HUES6 (cell line): ENCODE results near the gene RAE1.

Experiments
- H3K27ac ChIP-seq: 2 replicates; pipeline ENCODE4 v1.7.0; 2013; ENCODE audit warnings: low read depth, mild to moderate bottlenecking, low read length, inconsistent platforms
- H3K27me3 ChIP-seq: 2 replicates; pipeline ENCODE4 v1.6.1; 2013; ENCODE audit warnings: low read length; ENCODE audit not compliant: control insufficient read depth, insufficient read depth
- H3K36me3 ChIP-seq: 2 replicates; pipeline ENCODE4 v1.6.1; 2013; ENCODE audit warnings: low read length; ENCODE audit not compliant: control insufficient read depth, insufficient read depth
- H3K4me1 ChIP-seq: 2 replicates; pipeline ENCODE4 v1.6.1; 2013; ENCODE audit warnings: low read length; ENCODE audit not compliant: control insufficient read depth, insufficient read depth
- H3K4me3 ChIP-seq: 2 replicates; pipeline ENCODE4 v1.5.1; 2013; ENCODE audit warnings: low read depth, low read length
- H3K9ac ChIP-seq: one replicate; pipeline ENCODE4 v1.6.1; 2013; ENCODE audit warnings: mild to moderate bottlenecking, low read length
- H3K9me3 ChIP-seq: 2 replicates; pipeline ENCODE4 v1.6.1; 2013; ENCODE audit warnings: low read depth, low read length; ENCODE audit not compliant: control insufficient read depth, insufficient read depth

Gene RAE1

DNA sequence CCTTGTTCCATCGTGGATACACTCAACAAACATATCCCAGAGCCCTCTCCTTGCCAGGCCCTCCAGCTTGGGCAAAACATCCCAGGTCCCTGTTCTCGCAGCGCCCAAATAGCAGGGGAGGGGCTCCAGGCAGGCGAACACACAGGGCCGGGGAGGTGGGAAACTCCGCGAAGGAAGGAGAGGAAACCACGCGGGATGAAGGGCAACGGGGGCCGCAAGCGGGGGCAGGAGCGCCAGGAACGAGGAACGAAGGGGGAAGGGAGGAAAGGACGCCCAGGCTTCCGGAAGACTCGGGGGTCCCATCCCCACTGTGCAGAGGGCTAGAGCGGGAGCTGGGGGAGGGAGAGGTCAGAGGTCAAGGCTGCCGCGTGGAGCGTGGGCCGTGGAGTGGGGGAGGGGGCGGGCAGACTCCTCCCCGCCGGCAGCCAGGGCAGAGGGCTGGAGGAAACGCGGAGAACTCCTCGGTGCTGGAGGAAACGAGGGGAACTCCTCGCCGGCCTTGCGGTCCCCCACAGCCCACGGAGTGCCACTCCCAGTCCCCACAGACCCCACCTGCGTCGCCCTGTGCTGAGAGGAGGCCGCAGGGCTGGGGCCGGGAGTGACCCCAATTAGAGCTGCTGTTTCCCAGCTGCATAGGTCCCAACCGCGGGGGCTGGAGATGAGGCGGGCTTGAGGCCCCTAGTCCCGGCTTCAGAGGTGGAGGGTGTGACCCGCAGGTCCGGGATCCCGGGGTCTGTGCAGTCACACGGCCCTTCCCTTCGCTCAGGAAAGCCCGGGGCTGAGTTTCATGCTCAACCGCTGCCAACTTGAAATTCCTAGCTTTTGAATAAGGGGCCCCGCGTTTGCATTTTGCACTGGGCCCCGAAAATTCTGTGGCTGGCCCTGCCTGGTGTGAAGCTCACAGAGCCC is 38.9 kb downstream of the RAE1 start:
- Histone ChIP-seq H3K4me1 (peaks cover 39% of the 10 kb centered on the region), H3K4me3 (peak overlapping the region; percentile 65), H3K9me3 (no peaks in the 10 kb centered on the region), H3K27me3 (no peaks in the 10 kb centered on the region), H3K36me3 (peaks cover 24% of the 10 kb centered on the region), H3K9ac (peak overlapping the region; percentile 80), H3K27ac (peak overlapping the region; percentile 42; the same call in 1 of the 2 replicates)

DNA sequence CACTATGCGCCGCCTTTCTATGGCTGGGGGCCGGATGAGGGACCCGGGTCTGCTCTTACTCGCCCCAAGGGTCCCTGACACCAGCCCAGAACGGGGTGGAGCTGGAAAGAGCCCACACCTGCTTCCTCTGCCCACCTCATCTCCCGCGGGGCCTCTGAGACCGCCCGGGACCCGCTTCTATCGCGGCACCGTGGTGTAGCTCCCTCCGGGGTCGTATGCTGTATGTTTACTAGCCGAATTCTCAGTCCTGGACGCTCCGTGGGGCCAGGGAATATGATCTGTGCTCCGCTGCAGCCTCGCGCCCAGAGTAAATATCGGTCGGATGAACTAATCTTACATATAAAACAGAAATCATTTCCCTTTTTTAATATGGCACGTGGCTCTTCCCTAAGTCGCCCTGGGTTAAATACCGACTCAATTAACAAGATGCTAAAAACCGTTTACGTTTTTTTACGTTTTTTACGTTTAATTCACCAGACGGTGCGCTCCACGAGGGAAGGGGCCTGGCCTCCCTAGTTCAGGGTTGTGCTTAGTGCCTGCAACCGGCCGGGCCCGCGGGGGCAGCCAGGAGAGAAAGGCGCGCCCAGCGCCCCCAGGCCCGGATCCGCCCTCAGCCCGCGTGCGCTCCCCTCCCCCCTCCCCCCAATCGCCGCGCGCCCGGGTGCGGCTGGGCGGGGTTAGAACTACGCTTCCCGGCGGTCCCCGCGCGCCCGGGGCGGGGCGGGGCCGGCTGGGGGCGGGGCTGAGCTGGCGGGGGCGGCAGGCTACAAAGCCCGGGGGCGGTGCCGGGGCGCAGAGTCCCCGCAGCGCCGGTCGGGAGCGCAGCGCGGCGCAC is 39.8 kb downstream of the RAE1 start, which contains the start of gene RBM38:
TSS of gene RBM38 (plus strand) at position 793 of the 835 bp plus-strand sequence. CDS start 186 bp downstream, outside the sequence.
- Histone ChIP-seq H3K4me3 (peak within 1 kb of the TSS; percentile 88), H3K4me1 (peaks cover 48% of the 10 kb centered on the region), H3K36me3 (peaks cover 26% of the 10 kb centered on the region), H3K27me3 (no peaks in the 10 kb centered on the region), H3K9ac (peak within 1 kb of the TSS; percentile 83), H3K9me3 (no peaks in the 10 kb centered on the region), H3K27ac (peak within 1 kb of the TSS; percentile 62; the same call in 1 of the 2 replicates)

- Histone ChIP-seq H3K9ac (peak overlapping the region; percentile 83), H3K4me3 (peak overlapping the region; percentile 88), H3K27me3 (no peaks in the 10 kb centered on the region), H3K9me3 (no peaks in the 10 kb centered on the region), H3K36me3 (peaks cover 34% of the 10 kb centered on the region), H3K4me1 (peaks cover 49% of the 10 kb centered on the region), H3K27ac (no peak overlapping the region)
These were observed 40.6 kb downstream of the RAE1 start for GRCh38 chr20:57391439-57392301.

DNA sequence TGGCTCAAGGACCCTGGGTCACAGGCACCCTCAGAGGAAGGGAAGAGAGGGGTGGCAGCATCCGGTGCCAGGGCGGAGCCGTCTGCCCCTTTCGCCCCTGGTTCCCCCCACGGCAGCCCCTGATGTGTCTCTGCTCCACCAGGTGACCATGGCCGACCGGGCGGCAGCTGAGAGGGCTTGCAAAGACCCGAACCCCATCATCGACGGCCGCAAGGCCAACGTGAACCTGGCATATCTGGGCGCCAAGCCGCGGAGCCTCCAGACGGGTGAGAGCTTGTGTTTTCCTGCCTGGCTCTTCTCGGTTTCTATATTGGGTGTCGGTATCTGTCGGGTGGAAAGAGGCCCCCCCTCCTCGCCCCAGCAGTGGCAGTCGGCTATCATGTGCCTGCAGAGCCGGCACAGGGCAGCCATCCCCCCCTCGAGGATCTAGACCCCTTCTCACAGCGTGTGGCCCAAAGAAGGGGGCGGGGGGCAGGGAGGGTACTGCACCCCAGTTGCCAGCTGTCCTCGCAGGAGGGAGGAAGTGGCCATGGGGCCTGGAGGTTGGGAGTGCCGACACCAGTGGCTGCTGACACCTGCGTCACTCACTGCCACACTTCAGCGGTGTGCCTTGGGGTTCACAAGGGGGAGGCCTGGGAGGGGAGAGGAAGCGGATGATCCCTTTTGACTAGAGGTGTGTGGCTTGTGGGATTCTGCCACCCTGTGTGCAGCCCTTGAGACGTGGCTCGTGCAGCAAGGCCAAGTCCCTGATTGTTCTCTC is 41.6 kb downstream of the RAE1 start:
- Histone ChIP-seq H3K27me3 (no peaks in the 10 kb centered on the region), H3K36me3 (peaks cover 45% of the 10 kb centered on the region), H3K4me1 (peaks cover 53% of the 10 kb centered on the region), H3K27ac (no peak overlapping the region), H3K9me3 (no peaks in the 10 kb centered on the region), H3K9ac (peak overlapping the region; percentile 69), H3K4me3 (peak overlapping the region; percentile 88)

DNA sequence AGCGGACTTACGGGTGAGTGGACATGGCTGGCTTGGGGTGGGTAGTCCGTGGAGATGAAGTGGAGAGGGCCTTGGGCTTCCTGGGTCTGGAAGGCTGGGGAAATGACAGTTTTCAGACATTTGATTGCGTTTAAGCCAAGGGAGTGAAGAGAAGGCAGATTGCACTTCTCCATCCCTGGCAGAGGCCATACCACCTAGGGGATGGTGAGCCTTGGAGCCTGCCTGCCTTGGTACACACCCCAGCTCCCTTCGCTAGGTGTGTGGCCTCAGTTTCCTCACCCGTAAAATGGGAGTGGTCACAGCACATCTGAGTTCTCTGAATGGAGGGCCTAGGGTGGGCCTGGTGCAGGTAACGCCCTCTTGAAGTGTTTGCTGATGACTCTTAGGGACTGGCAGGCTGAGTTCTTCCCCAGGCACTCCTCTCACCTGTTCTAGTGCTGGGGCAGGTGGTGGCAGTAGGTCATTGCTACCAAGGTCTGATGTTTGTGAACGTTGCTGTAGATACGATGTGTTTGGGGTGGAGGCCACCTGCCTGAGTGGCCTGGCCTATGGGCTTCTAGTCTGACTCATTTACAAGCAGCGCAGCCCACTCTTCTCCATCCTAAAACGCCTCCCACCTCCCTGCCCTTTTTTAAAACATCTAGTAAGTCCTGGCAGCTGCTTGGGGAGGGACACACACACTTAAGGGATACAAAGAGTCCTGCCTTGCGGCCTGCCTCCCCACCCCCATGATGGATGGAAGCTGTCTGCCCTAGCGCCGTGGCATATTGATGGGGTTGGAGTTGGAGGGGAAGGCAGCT is 42.5 kb downstream of the RAE1 start:
- no peaks in the 10 kb centered on the region for H3K27me3 ChIP-seq
- peaks cover 51% of the 10 kb centered on the region for H3K36me3 ChIP-seq
- H3K4me1 ChIP-seq, result peaks cover 53% of the 10 kb centered on the region
- H3K4me3 ChIP-seq, result no peak overlapping the region
- H3K9me3 ChIP-seq, result no peaks in the 10 kb centered on the region
- H3K9ac ChIP-seq, result no peak overlapping the region
- no peak overlapping the region for H3K27ac ChIP-seq

GRCh38 chr20:57394121-57395082 is 43.3 kb downstream of the RAE1 start:
- Histone ChIP-seq H3K36me3 (peaks cover 57% of the 10 kb centered on the region), H3K9ac (no peak overlapping the region), H3K4me1 (peaks cover 52% of the 10 kb centered on the region), H3K27ac (no peak overlapping the region), H3K9me3 (no peaks in the 10 kb centered on the region), H3K4me3 (no peak overlapping the region), H3K27me3 (no peaks in the 10 kb centered on the region)

DNA sequence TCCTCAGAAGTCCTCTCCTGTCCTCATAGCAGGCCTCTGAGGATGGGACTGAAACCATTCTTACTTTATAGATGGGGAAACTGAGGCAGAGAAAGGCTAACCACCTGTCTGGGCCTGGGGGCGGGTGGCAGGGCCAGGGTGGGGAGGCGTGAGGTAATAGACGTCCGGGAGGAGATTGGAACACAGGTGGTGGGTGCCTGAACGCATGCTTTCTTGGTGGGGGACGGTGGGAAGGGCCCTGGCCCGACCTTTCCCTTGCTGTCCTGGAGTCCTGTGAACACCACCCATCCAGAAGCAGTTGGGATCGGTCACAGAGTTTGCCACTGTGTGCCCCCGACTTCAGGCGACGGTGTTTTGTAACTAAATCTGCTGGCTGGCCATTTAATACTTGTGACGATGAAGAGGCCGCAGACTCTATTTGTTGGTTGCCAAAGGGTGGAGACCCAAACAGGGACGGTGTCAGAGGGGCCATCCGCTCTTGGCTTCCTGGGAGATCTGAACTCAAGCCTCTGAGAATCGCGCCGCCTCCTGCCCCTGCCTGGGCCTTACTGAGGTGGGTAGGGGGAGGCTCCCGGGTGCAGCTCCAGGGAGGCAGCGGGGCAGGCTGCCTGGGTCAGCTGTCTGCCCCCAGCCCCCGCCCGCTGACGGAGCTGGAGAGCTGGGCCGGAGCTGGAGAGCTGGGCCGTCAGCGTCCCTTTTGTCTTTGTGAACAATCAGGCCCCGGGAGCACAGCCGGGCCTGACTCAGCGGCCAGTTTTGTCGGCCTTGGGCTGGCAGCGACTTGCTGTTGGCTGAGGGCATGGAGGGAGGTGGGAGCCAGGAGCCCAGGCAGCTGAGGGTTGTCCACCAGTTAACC is 44.3 kb downstream of the RAE1 start:
- Histone ChIP-seq H3K4me1 (peaks cover 43% of the 10 kb centered on the region), H3K27ac (no peak overlapping the region; the same call in 1 of the 2 replicates), H3K36me3 (peaks cover 64% of the 10 kb centered on the region), H3K27me3 (no peaks in the 10 kb centered on the region), H3K9ac (no peak overlapping the region), H3K4me3 (0 out of 2 replicates have a peak overlapping the region, but pooled peaks have one; percentile 1), H3K9me3 (no peaks in the 10 kb centered on the region)

GRCh38 chr20:57396212-57396983 is 45.3 kb downstream of the RAE1 start:
- Histone ChIP-seq H3K9me3 (no peaks in the 10 kb centered on the region), H3K4me1 (peaks cover 37% of the 10 kb centered on the region), H3K36me3 (peaks cover 75% of the 10 kb centered on the region), H3K27me3 (no peaks in the 10 kb centered on the region), H3K9ac (no peak overlapping the region), H3K4me3 (no peak overlapping the region), H3K27ac (no peak overlapping the region)
